Spleen (tissue), 11 donors: ENCODE results near the gene SLC39A13. TPM values are rescaled to one million over a fixed set of nuclear protein-coding genes. Genes with fewer than 3 reads are reported as not detected.

Experiments
- DNase-seq: peaks from one replicate; pipeline ENCODE4 v3.0.0-alpha.2; 2020
- H3K27ac ChIP-seq, 8 donors: fragments of 200-600 bp; sonication (generic) in 7 of 8; 1 replicate in 4 of 8; 2 replicates in 4 of 8; pipeline versions ENCODE4 v1.5.0 to v1.8.0; 2016 to 2021; ENCODE audit warnings: inconsistent platforms in 4 of 8, mild to moderate bottlenecking in 4 of 8, moderate library complexity in 1 of 8
- H3K27me3 ChIP-seq, 7 donors: fragments of 200-600 bp; sonication (generic) in 6 of 7; replicated peaks in 1 of 7; 1 replicate in 4 of 7; 2 replicates in 3 of 7; pipeline versions ENCODE4 v1.5.0 to v1.8.0; 2016 to 2021; ENCODE audit warnings: inconsistent platforms in 3 of 7, mild to moderate bottlenecking in 1 of 7
- H3K36me3 ChIP-seq, 6 donors: fragments of 200-600 bp; sonication (generic) in 5 of 6; 1 replicate in 4 of 6; 2 replicates in 2 of 6; pipeline versions ENCODE4 v1.5.0 to v1.8.0; 2016 to 2021; ENCODE audit warnings: inconsistent platforms in 2 of 6
- H3K4me1 ChIP-seq, 6 donors: fragments of 200-600 bp; sonication (generic) in 5 of 6; 1 replicate in 3 of 6; 2 replicates in 3 of 6; pipeline versions ENCODE4 v1.5.0 to v1.8.0; 2016 to 2021; ENCODE audit warnings: inconsistent platforms in 3 of 6
- H3K4me3 ChIP-seq, 8 donors: fragments of 200-600 bp; sonication (generic) in 7 of 8; 1 replicate in 4 of 8; 2 replicates in 4 of 8; pipeline versions ENCODE4 v1.5.0 to v1.8.0; 2016 to 2021; ENCODE audit warnings: inconsistent platforms in 4 of 8, mild to moderate bottlenecking in 4 of 8, moderate library complexity in 2 of 8
- H3K9me3 ChIP-seq, 8 donors: fragments of 200-600 bp; sonication (generic) in 7 of 8; 1 replicate in 4 of 8; 2 replicates in 4 of 8; pipeline versions ENCODE4 v1.5.0 to v1.8.0; 2016 to 2021; ENCODE audit warnings: inconsistent platforms in 4 of 8
- CTCF ChIP-seq, 11 experiments: fragments of 200-600 bp in 7 of 11; fragments of 450-650 bp in 4 of 11; sonication (generic) in 4 of 11; IDR thresholded peaks in 8 of 11; conservative IDR thresholded peaks in 3 of 11; 1 replicate in 7 of 11; 2 replicates in 4 of 11; pipeline versions ENCODE4 v1.4.0 to v1.8.0; 2016 to 2021; ENCODE audit warnings: antibody characterized with exemption in 11 of 11, inconsistent platforms in 4 of 11, mild to moderate bottlenecking in 1 of 11
- POLR2A ChIP-seq, 3 donors: fragments of 450-650 bp; IDR thresholded peaks; one replicate each; pipeline ENCODE4 v1.5.1; 2017; ENCODE audit warnings: antibody characterized with exemption in 3 of 3, mild to moderate bottlenecking in 1 of 3
- POLR2AphosphoS5 ChIP-seq, 3 donors: sonication (generic); formaldehyde crosslinking; IDR thresholded peaks; one replicate each; pipeline ENCODE4 v1.5.1; 2017; ENCODE audit warnings: antibody characterized with exemption in 3 of 3
- WGBS, 5 donors: extraction: QIAGEN DNeasy Blood & Tissue Kit in 3 of 5; methylation state at CpG; one replicate each; pipeline versions ENCODE4 v1.1.5 to v1.1.7; 2013 to 2018; 5-methylcytosine and 5-hydroxymethylcytosine counted together
- intact Hi-C: fragments of 100-400 bp; cut with DNase I; formaldehyde crosslinking; loops from one replicate; pipeline ENCODE4 v1.15.0; 2023; ENCODE audit warnings: low total_unique reads
- polyA plus RNA-seq, 3 donors: library from polyadenylated mRNA; stranded (reverse); fragments of 200-250 nt; gene quantifications; one replicate each; pipeline ENCODE4 v1.2.1, GENCODE V29; 2013
- total RNA-seq, 7 donors: library from RNA; depleted of rRNA in 3 of 7; stranded (reverse); fragments of >200 nt in 3 of 7; fragmentation: NEBNext Ultra II Directional in 4 of 7; extraction: Animal tissue kit (Norgen Biotek cat#: 25700) in 4 of 7; gene quantifications; one replicate each; pipeline versions ENCODE4 v1.1.0 to v1.2.1, GENCODE V29; 2016 to 2021
- donor health status: healthy with polysubstance abuse.
- donor health status: DM: no; HTN: no; CAD: no; lungs with moderate emphysema.
- donor health status: DM: no; HTN: no; CAD: no.
- donor health status: Bipolar disorder and iron deficiency.
- donor health status: healthy.
- donor health status: DM: no; HTN: no; CAD: no.
- donor health status: DM: yes; HTN: yes; CAD: no.

SLC39A13 gene
- total and polyA plus RNA-seq, 10 donors: 21.7 to 48.4 (median 40.4) TPM

- H3K36me3 ChIP-seq: no peaks in the 10 kb centered on the region
- intact Hi-C loops: no loop called here
- no peaks in the 10 kb centered on the region for H3K27me3 ChIP-seq
- no peak for TF ChIP-seq CTCF (IDR thresholded peaks at IDR 0.05 in 8 of 11, conservative IDR thresholded peaks at IDR 0.05 in 3 of 11)
- no peak for TF ChIP-seq POLR2AphosphoS5 (IDR thresholded peaks at IDR 0.05)
- no peak for TF ChIP-seq POLR2A (IDR thresholded peaks at IDR 0.05)
- H3K4me1 ChIP-seq: no peaks in the 10 kb centered on the region
- WGBS, 5 donors: 91 to 95% (median 94%) methylated on average over 7 to 18 of the region's 18 CpGs
- H3K4me3 ChIP-seq: no peak overlapping the region
- H3K27ac ChIP-seq: no peak overlapping the region
- peaks cover 0 to 3% (median 0%) of the 10 kb centered on the region in 8 donors for H3K9me3 ChIP-seq
- DNase-seq: no peak
Measured at GRCh38 chr11:47438721-47439120, 30.3 kb downstream of the SLC39A13 start.

GRCh38 chr11:47440054-47440476 is 31.7 kb downstream of the SLC39A13 start:
- Histone ChIP-seq H3K27ac (no peak overlapping the region), H3K27me3 (no peaks in the 10 kb centered on the region), H3K9me3 (peaks cover 0 to 3% (median 0%) of the 10 kb centered on the region in 8 donors), H3K4me1 (no peaks in the 10 kb centered on the region), H3K36me3 (no peaks in the 10 kb centered on the region), H3K4me3 (no peak overlapping the region)
- no peak for DNase-seq
- intact Hi-C loops: no loop called here
- 46 to 96% (median 91%) methylated on average over 2 of the region's 2 CpGs for WGBS, 5 donors
- TF ChIP-seq POLR2A (IDR thresholded peaks at IDR 0.05): no peak
- no peak for TF ChIP-seq POLR2AphosphoS5 (IDR thresholded peaks at IDR 0.05)
- TF ChIP-seq CTCF (IDR thresholded peaks at IDR 0.05 in 8 of 11, conservative IDR thresholded peaks at IDR 0.05 in 3 of 11): no peak

- Histone ChIP-seq H3K27ac (no peak overlapping the region), H3K9me3 (peaks cover 0 to 3% (median 0%) of the 10 kb centered on the region in 8 donors), H3K4me1 (no peaks in the 10 kb centered on the region), H3K36me3 (no peaks in the 10 kb centered on the region), H3K4me3 (no peak overlapping the region), H3K27me3 (no peaks in the 10 kb centered on the region)
- no peak for TF ChIP-seq POLR2A (IDR thresholded peaks at IDR 0.05)
- TF ChIP-seq POLR2AphosphoS5 (IDR thresholded peaks at IDR 0.05): no peak
- no peak for TF ChIP-seq CTCF (IDR thresholded peaks at IDR 0.05 in 8 of 11, conservative IDR thresholded peaks at IDR 0.05 in 3 of 11)
- intact Hi-C loops: no loop called here
- 83 to 95% (median 89%) methylated on average over 10 to 12 of the region's 12 CpGs for WGBS, 5 donors
- DNase-seq: no peak
Measured at GRCh38 chr11:47441421-47441820, 33.0 kb downstream of the SLC39A13 start.

- H3K4me3 ChIP-seq: no peak overlapping the region
- H3K4me1 ChIP-seq: peaks cover 0 to 4% (median 0%) of the 10 kb centered on the region in 6 donors
- no peak for DNase-seq
- H3K36me3 ChIP-seq: no peaks in the 10 kb centered on the region
- no peak for TF ChIP-seq POLR2AphosphoS5 (IDR thresholded peaks at IDR 0.05)
- no peak for TF ChIP-seq POLR2A (IDR thresholded peaks at IDR 0.05)
- TF ChIP-seq CTCF (IDR thresholded peaks at IDR 0.05 in 8 of 11, conservative IDR thresholded peaks at IDR 0.05 in 3 of 11): no peak
- H3K9me3 ChIP-seq: no peaks in the 10 kb centered on the region
- 92 to 95% (median 93%) methylated on average over 7 to 8 of the region's 8 CpGs for WGBS, 5 donors
- no peak overlapping the region for H3K27ac ChIP-seq
- H3K27me3 ChIP-seq: no peaks in the 10 kb centered on the region
- intact Hi-C loops: no loop called here
Measured at GRCh38 chr11:47442514-47442913, 34.1 kb downstream of the SLC39A13 start.
